Measurements from ENCODE around the gene GPR142. TPM values are rescaled to one million over a fixed set of nuclear protein-coding genes. Genes with fewer than 3 reads are reported as not detected.
"Not testable (repeated sequence)": the region's sequence is repeated elsewhere in the genome, so short reads cannot be mapped to it uniquely, and the experiment has no call there.

The GPR142 gene
- total RNA-seq, 1 experiment from 2014 or later, result not detected

- ChIA-PET CTCF (interaction anchor here (1.6 kb wide), 1 partner anchor 24 kb away, joined by 6 read pairs; no protein-coding TSS in a partner anchor), POLR2A (interaction anchor here (1.3 kb wide), 1 partner anchor 12 kb away, joined by 3 read pairs; no protein-coding TSS in a partner anchor)
- Mint-ChIP-seq H3K4me3 (ENCODE audit: unreplicated experiment) (no peak overlapping the region), H3K27me3 (ENCODE audit: insufficient read depth, unreplicated experiment) (no peaks in the 10 kb centered on the region), H3K4me1 (ENCODE audit: insufficient read depth, unreplicated experiment) (no peaks in the 10 kb centered on the region), H3K27ac (ENCODE audit: low read depth, unreplicated experiment) (no peak overlapping the region), H3K36me3 (ENCODE audit: insufficient read depth, unreplicated experiment) (no peaks in the 10 kb centered on the region), H3K9me3 (ENCODE audit: unreplicated experiment) (no peaks in the 10 kb centered on the region)
- TF ChIP-seq, protein P1, sequence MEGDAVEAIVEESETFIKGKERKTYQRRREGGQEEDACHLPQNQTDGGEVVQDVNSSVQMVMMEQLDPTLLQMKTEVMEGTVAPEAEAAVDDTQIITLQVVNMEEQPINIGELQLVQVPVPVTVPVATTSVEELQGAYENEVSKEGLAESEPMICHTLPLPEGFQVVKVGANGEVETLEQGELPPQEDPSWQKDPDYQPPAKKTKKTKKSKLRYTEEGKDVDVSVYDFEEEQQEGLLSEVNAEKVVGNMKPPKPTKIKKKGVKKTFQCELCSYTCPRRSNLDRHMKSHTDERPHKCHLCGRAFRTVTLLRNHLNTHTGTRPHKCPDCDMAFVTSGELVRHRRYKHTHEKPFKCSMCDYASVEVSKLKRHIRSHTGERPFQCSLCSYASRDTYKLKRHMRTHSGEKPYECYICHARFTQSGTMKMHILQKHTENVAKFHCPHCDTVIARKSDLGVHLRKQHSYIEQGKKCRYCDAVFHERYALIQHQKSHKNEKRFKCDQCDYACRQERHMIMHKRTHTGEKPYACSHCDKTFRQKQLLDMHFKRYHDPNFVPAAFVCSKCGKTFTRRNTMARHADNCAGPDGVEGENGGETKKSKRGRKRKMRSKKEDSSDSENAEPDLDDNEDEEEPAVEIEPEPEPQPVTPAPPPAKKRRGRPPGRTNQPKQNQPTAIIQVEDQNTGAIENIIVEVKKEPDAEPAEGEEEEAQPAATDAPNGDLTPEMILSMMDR (IDR thresholded peaks at IDR 0.05; ENCODE audit: unreplicated experiment), result no peak
- intact Hi-C loops (cut with micrococcal nuclease), result no loop called here
- no TSS peak for BruUV-seq (replicated peaks)
- no peak for DNase-seq (ENCODE audit: unreplicated experiment)
These were observed 36.3 kb downstream of the GPR142 start for GRCh38 chr17:74403512-74404137.

DNA sequence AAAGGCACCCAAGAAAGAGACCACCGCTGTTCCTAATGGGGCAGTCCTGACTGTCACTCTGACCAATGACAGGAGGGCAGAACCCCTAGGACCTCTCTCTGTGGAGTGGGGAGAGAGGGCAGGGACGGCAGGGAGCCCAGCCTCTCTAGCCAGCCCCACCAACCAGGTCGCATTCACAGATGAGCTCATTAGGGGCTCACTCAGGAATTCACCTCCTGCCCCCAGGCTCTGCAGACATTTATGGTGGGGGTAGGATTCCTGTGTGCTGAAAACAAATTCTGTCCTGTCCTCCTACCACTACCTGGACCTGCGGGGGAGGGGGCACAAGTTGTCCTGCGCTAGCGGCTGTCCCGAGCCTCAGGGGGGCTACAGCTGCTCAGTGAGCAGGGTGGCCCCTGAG lies 36.9 kb downstream of the GPR142 start:
- TF ChIP-seq, protein P1 (IDR thresholded peaks at IDR 0.05; ENCODE audit: unreplicated experiment), result no peak
- H3K4me3 Mint-ChIP-seq (ENCODE audit: unreplicated experiment), result no peak overlapping the region
- ChIA-PET POLR2A (interaction anchor here (1.3 kb wide), 1 partner anchor 12 kb away, joined by 3 read pairs; no protein-coding TSS in a partner anchor), CTCF (interaction anchor here (0.9 to 1.6 kb wide), 4 partner anchors 16 to 198 kb away, joined by 3 to 6 read pairs (median 4); no protein-coding TSS in a partner anchor)
- no peaks in the 10 kb centered on the region for H3K36me3 Mint-ChIP-seq (ENCODE audit: insufficient read depth, unreplicated experiment)
- H3K9me3 Mint-ChIP-seq (ENCODE audit: unreplicated experiment), result no peaks in the 10 kb centered on the region
- H3K27me3 Mint-ChIP-seq (ENCODE audit: insufficient read depth, unreplicated experiment), result no peaks in the 10 kb centered on the region
- no TSS peak for BruUV-seq (replicated peaks)
- DNase-seq (ENCODE audit: unreplicated experiment), result no peak
- no peaks in the 10 kb centered on the region for H3K4me1 Mint-ChIP-seq (ENCODE audit: insufficient read depth, unreplicated experiment)
- H3K27ac Mint-ChIP-seq (ENCODE audit: low read depth, unreplicated experiment), result no peak overlapping the region
- intact Hi-C loops (cut with micrococcal nuclease), result no loop called here

DNA sequence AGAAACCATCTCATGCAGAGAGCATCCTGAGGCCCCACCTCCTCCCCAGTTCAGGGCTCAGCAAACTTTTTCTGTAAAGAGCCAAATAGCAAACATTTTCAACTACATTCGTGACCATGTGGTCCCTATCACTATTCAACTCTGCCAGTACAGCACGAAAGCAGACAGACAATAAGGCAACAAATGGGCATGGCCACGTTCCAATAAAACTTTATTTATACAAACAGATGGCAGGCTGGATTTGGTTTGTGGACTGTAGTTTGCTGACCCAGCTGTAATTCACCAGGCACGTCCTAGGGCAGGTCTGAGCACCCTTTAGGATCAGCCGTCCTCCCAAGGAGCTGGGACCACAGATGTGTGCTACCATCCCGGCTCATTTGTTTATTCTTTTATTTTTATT lies 37.5 kb downstream of the GPR142 start:
- intact Hi-C loops (cut with micrococcal nuclease), result no loop called here
- no peak for DNase-seq (ENCODE audit: unreplicated experiment)
- Mint-ChIP-seq H3K4me1 (ENCODE audit: insufficient read depth, unreplicated experiment) (no peaks in the 10 kb centered on the region), H3K27ac (ENCODE audit: low read depth, unreplicated experiment) (no peak overlapping the region), H3K4me3 (ENCODE audit: unreplicated experiment) (no peak overlapping the region), H3K9me3 (ENCODE audit: unreplicated experiment) (no peaks in the 10 kb centered on the region), H3K36me3 (ENCODE audit: insufficient read depth, unreplicated experiment) (no peaks in the 10 kb centered on the region), H3K27me3 (ENCODE audit: insufficient read depth, unreplicated experiment) (no peaks in the 10 kb centered on the region)
- BruUV-seq (replicated peaks), result no TSS peak
- POLR2A ChIA-PET, result interaction anchor here (0.6 to 0.7 kb wide), 2 partner anchors 12 to 751 kb away, joined by 3 read pairs; no protein-coding TSS in a partner anchor
- TF ChIP-seq, protein P1 (IDR thresholded peaks at IDR 0.05; ENCODE audit: unreplicated experiment), result no peak
- CTCF ChIA-PET, result interaction anchor here (0.9 to 1.3 kb wide), 4 partner anchors 17 to 197 kb away, joined by 3 to 4 read pairs (median 3); no protein-coding TSS in a partner anchor

DNA sequence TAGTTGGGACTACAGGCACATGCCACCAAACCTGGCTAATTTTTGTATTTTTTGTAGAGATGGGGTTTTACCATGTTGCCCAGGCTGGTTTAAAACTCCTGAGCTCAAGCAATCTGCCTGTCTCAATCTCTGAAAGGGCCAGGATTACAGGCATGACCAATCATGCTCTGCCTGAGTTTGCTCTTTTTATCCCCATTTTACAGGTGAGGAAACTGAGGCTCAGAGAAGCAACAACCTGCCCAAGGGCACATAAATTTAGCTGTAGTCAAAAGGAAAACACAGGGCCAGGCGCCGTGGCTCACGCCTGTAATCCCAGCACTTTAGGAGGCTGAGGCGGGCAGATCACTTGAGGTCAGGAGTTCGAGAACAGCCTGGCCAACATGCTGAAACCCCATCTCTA lies 38.0 kb downstream of the GPR142 start:
- intact Hi-C loops (cut with micrococcal nuclease); DNase-seq (ENCODE audit: unreplicated experiment); H3K27me3 Mint-ChIP-seq (ENCODE audit: insufficient read depth, unreplicated experiment); BruUV-seq (replicated peaks); H3K4me1 Mint-ChIP-seq (ENCODE audit: insufficient read depth, unreplicated experiment); H3K27ac Mint-ChIP-seq (ENCODE audit: low read depth, unreplicated experiment); H3K36me3 Mint-ChIP-seq (ENCODE audit: insufficient read depth, unreplicated experiment); H3K4me3 Mint-ChIP-seq (ENCODE audit: unreplicated experiment); H3K9me3 Mint-ChIP-seq (ENCODE audit: unreplicated experiment): not testable (repeated sequence)
- ChIA-PET POLR2A (interaction anchor here (0.6 to 0.7 kb wide), 3 partner anchors 12 to 750 kb away, joined by 3 read pairs; no protein-coding TSS in a partner anchor), CTCF (interaction anchor here (1.0 to 1.3 kb wide), 3 partner anchors 17 to 196 kb away, joined by 3 to 4 read pairs (median 3); no protein-coding TSS in a partner anchor)

Measured in MCF 10A (cell line).